Measurements from ENCODE around the gene CHCT1.

CHCT1 gene

DNA sequence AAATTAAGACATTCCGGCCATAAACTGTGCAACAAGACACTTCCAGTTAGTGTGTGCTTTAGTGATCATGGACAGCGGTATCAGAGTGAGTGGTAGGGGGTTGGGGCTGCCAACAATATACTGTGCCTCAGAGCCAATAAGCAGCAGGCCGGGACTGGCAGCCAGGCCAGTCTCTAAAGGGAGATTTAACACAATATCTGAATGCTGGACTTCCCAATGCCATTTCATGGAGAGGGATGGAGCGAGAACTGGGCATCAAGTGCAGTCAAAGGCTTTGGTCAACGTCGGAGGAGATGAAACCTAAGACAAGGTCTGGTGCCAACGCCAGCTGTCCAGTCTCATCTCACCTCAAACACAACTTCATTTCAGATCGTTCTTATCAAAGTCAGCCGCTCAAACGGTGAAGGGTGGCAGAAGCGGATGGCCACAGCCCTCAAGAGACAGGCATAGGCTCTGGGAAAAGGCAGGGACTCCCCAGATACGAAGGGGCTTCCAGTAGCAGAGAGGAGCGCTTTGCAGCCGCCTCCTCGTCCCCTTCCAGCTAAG, 31.3 kb upstream of the CHCT1 start:
- peaks cover 41% of the 10 kb centered on the region for H3K4me1 ChIP-seq (ENCODE audit: control insufficient read depth, insufficient read depth, low read length)
- DNase-seq (ENCODE audit: low read depth), result peak; percentile 78
- H3K27me3 ChIP-seq (replicated peaks; ENCODE audit: control insufficient read depth, insufficient read depth, low read length), result no peaks in the 10 kb centered on the region
- H3K36me3 ChIP-seq (ENCODE audit: control insufficient read depth, insufficient read depth, low read length, severe bottlenecking), result no peaks in the 10 kb centered on the region
- H3K9ac ChIP-seq (ENCODE audit: low read length), result peak overlapping the region; percentile 97
- H3K4me3 ChIP-seq (ENCODE audit: low read length), result peak overlapping the region; percentile 84
- H3K9me3 ChIP-seq (ENCODE audit: control insufficient read depth, low read length), result no peaks in the 10 kb centered on the region

DNA sequence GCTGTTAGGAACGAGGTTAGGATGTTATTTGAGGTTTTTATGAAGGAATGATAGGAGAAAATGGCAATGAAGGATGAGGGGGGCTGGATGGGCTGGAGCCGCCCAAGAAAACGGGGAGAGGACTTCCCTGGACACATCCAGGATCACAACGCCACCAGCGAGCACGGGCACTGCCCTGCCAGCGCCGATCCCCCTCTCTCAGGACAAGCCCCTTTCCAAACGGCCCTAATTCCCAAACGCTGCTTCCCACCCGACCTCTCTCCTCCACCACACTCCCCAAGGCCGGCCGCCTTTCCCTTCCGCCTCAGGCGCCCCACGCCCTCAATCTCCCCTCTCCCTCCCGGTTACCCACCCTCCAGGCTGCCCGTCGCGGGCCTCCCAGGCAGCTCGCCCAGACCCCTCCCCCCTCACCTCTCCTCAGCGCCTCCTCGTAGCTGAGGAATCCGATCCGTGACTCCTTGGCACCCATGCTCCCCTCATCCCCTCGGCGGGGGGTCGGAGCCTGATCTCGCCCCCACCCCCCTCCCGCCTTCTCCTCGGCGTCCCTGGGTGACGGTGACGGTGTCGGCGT, 30.7 kb upstream of the CHCT1 start:
- Histone ChIP-seq H3K27me3 (replicated peaks; ENCODE audit: control insufficient read depth, insufficient read depth, low read length) (no peaks in the 10 kb centered on the region), H3K9ac (ENCODE audit: low read length) (peak overlapping the region; percentile 97), H3K9me3 (ENCODE audit: control insufficient read depth, low read length) (no peaks in the 10 kb centered on the region), H3K36me3 (ENCODE audit: control insufficient read depth, insufficient read depth, low read length, severe bottlenecking) (no peaks in the 10 kb centered on the region), H3K4me3 (ENCODE audit: low read length) (peak overlapping the region; percentile 84), H3K4me1 (ENCODE audit: control insufficient read depth, insufficient read depth, low read length) (peaks cover 36% of the 10 kb centered on the region)
- peak; percentile 87 for DNase-seq (ENCODE audit: low read depth)

DNA sequence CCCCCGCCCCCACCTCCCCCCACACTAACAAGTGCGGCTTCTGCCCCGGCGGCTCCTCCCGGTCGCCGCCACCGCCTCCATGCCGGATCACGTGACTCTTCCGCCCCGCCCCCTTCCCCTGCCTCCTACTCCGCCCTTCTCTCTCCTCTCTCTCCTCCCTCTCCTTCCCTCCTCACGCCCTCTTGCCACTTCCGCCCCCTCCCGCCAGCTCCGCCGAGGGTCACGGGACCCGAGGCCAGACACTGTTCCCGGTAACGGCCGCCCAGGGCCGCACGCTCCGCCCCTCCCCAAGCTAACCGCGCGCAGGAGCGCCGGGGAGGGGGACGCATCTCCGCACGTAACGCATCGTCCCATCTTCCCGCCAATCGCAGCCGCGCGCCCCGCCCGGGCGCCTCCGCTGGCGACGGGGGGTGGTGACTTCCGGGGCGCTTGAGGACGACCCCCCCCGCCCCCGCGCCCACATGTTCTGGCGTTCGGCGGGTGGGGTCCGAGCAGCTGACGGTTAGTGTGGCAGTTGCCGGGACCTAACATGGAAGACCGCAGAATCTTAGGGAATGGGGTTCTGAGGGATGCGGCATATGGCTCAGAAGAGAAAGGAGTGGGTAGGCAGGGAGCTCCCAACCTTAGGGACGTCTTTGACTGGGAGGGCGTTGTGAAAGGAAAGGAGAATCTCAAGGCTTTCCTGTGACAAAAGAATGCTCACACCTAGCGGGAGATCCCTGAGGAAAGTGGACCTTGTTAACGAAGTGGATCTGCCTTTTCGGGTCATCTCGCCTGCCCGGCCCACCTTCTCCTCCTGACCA, 30.0 kb upstream of the CHCT1 start, which contains the start of gene USP32:
TSS of gene USP32 (minus strand) at position 92 of the 803 bp plus-strand sequence. CDS start 194 bp downstream, outside the sequence.
- Histone ChIP-seq H3K4me1 (ENCODE audit: control insufficient read depth, insufficient read depth, low read length) (peaks cover 36% of the 10 kb centered on the region), H3K9me3 (ENCODE audit: control insufficient read depth, low read length) (no peaks in the 10 kb centered on the region), H3K27me3 (replicated peaks; ENCODE audit: control insufficient read depth, insufficient read depth, low read length) (no peaks in the 10 kb centered on the region), H3K4me3 (ENCODE audit: low read length) (peak within 1 kb of the TSS; percentile 90), H3K36me3 (ENCODE audit: control insufficient read depth, insufficient read depth, low read length, severe bottlenecking) (no peaks in the 10 kb centered on the region), H3K9ac (ENCODE audit: low read length) (peak within 1 kb of the TSS; percentile 97)
- peak; percentile 99 for DNase-seq (ENCODE audit: low read depth)

DNA sequence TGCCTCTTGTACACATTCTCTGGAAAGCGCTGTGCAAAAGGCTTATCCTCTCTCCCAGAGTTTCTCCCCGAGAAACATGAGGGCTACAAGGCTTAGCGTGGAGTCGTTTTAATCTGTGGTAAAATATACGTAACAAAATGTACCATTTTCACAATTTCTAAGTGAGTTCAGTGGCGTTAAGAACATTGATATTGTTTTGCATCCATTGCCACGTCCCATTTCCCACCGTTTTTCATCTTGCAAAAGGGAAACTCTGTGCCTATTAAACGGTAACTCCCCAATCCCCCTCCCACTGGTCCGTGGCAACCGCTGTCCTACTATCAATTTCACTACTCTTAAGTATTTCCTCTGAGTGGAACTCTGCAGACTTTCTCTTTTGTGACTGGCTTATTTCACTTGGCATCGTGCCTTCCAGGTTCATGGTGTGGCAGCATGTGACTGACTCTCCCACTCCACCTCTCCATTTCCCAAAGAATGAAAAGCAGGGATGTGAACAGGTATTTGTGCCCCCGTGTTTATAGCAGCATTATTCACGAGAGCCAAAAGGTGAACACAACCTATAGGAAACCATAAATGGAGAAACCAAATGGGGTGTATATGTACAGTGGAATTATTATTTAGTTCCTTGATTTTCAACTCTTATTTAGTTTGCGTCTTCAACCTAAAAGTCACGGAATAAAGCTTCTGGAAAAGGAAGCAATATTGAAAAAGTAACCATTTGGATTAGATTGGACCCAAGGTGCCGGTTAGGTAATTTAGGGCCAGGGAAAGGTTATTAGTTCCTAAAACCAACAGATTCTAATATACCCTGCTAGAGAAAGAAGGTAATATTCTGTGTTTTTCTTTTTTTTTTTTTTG, 29.2 kb upstream of the CHCT1 start:
- peak; percentile 71 for DNase-seq (ENCODE audit: low read depth)

DNA sequence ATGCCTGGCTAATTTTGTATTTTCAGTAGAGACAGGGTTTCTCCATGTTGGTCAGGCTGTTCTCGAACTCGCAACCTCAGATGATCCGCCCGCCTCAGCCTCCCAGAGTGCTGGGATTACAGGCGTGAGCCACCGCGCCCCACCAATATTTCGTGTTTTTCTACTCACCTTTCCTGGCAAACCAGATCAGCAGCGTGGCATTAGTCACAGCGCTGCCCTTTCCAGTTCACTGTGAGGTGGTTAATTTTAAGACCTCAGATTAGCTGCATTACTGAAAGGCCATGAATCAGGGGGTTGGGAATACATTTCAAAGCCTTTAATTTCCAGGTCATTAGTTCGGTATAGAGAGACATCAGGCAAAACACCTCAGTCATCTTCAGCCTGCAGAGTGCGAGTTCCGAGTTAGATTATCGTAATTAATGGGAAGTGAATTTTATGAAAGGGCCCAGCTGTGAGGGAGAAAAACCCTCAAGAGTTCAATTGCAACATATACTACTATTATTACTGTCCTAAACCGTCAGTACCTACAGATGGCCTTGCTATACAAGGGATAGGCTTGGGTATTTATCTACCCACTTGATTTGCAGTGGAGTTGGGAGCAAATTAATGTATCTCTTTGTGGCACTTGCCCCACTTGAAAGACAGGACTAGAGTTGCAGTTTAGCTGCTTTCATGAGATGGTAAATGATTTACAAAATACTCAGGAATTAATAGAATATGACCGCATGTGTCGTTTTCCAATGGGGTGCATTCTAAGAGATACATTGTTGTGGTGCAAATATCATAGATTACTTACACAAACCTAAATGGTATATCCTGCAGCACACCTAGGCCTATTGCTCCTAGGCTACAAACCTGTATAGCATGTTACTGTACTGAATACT, 28.2 kb upstream of the CHCT1 start:
- Histone ChIP-seq H3K4me3 (ENCODE audit: low read length) (no peak overlapping the region), H3K36me3 (ENCODE audit: control insufficient read depth, insufficient read depth, low read length, severe bottlenecking) (no peaks in the 10 kb centered on the region)
- DNase-seq (ENCODE audit: low read depth), result no peak

More for the DNA sequence above, 29.2 kb upstream of the CHCT1 start:
- Histone ChIP-seq H3K9ac (ENCODE audit: low read length) (peak overlapping the region; percentile 95), H3K4me1 (ENCODE audit: control insufficient read depth, insufficient read depth, low read length) (peaks cover 33% of the 10 kb centered on the region), H3K4me3 (ENCODE audit: low read length) (peak overlapping the region; percentile 90), H3K9me3 (ENCODE audit: control insufficient read depth, low read length) (no peaks in the 10 kb centered on the region), H3K36me3 (ENCODE audit: control insufficient read depth, insufficient read depth, low read length, severe bottlenecking) (no peaks in the 10 kb centered on the region), H3K27me3 (replicated peaks; ENCODE audit: control insufficient read depth, insufficient read depth, low read length) (no peaks in the 10 kb centered on the region)

DNA sequence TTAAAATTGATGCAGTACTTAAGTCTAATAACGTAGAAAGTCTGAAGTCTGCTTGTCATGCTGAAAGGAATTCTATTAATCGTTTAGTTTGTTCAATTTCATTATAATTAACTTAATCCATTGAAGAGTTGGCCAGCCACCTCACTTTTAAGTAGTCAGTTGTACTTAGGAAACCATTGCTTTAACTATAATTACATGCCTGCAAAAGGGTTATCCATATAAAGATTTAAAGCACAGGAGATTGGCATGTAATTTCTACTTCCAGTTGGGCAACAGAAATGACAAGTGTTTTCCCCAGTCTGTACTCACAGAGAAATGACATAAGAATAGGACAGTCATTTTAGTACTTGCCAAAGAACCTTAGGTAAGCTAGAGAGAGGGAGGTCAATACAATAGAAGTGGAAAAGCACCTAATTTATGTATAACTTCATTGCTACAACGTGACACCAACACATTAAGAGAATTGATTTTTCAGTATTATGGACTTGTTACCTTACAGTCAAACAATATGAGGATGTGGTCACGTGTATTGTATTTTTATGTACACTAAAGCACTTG, 26.7 kb upstream of the CHCT1 start:
- H3K4me3 ChIP-seq (ENCODE audit: low read length), result no peak overlapping the region
- no peak for DNase-seq (ENCODE audit: low read depth)
- no peak overlapping the region for H3K9ac ChIP-seq (ENCODE audit: low read length)
- no peaks in the 10 kb centered on the region for H3K27me3 ChIP-seq (replicated peaks; ENCODE audit: control insufficient read depth, insufficient read depth, low read length)
- H3K36me3 ChIP-seq (ENCODE audit: control insufficient read depth, insufficient read depth, low read length, severe bottlenecking), result no peaks in the 10 kb centered on the region
- H3K9me3 ChIP-seq (ENCODE audit: control insufficient read depth, low read length), result no peaks in the 10 kb centered on the region
- H3K4me1 ChIP-seq (ENCODE audit: control insufficient read depth, insufficient read depth, low read length), result peaks cover 13% of the 10 kb centered on the region

More for the DNA sequence above, 28.2 kb upstream of the CHCT1 start:
- Histone ChIP-seq H3K9me3 (ENCODE audit: control insufficient read depth, low read length) (no peaks in the 10 kb centered on the region), H3K9ac (ENCODE audit: low read length) (no peak overlapping the region), H3K27me3 (replicated peaks; ENCODE audit: control insufficient read depth, insufficient read depth, low read length) (no peaks in the 10 kb centered on the region), H3K4me1 (ENCODE audit: control insufficient read depth, insufficient read depth, low read length) (peaks cover 23% of the 10 kb centered on the region)

DNA sequence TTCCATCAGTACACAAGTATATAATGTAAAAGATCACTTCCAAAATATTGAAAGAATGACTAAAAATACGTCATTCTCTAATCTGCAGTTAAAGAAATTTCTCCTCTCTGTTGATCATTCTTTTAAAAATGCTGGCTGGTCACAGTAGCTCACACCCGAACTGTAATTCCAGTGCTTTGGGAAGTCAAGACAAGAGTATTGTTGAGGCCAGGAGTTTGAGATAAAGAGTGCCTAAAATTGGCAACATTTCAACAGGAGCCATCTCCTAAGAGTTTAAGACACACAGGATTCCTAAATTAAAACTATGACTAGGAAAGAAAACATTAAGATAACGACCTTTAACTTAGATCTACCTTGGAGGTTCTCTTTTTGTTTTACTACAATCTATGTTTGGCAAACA, 25.9 kb upstream of the CHCT1 start:
- Histone ChIP-seq H3K4me3 (ENCODE audit: low read length) (no peak overlapping the region), H3K36me3 (ENCODE audit: control insufficient read depth, insufficient read depth, low read length, severe bottlenecking) (no peaks in the 10 kb centered on the region)
- DNase-seq (ENCODE audit: low read depth), result no peak

DNA sequence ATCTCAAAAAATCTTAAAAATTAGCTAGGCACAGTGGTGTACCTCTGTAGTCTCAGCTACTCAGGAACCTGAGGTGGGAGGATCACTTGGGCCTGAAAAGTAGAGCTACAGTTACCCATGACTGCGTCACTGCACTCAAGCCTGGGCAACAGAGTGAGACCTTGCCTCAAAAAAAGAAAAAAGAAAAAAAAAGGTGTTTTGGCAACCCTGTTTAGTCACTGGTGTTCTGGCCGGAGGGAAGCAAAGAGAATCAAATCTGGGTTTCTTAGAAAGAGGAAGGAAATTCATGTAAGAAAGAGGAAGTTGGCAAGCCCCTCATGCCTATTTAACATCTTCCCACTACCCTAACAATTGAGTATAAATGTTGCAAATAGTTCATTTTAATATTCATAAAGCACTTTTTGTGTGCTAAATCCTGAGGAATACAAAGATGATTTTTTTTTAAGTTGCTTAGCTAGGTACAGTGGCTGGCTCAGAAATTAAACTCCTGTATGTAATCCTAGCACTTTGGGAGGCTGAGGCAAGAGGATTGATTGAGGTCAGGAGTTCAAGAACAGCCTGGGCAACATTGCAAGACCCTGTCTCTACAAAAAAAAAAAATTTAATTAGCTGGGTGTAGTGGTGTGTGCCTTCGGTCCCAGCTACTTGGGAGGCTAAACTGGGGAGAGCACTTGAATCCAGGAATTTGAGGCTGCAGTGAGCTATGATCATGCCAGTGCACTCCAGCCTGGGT, 23.9 kb upstream of the CHCT1 start:
- Histone ChIP-seq H3K9ac (ENCODE audit: low read length) (no peak overlapping the region), H3K36me3 (ENCODE audit: control insufficient read depth, insufficient read depth, low read length, severe bottlenecking) (no peaks in the 10 kb centered on the region), H3K4me3 (ENCODE audit: low read length) (no peak overlapping the region), H3K4me1 (ENCODE audit: control insufficient read depth, insufficient read depth, low read length) (peaks cover 6% of the 10 kb centered on the region), H3K27me3 (replicated peaks; ENCODE audit: control insufficient read depth, insufficient read depth, low read length) (no peaks in the 10 kb centered on the region), H3K9me3 (ENCODE audit: control insufficient read depth, low read length) (no peaks in the 10 kb centered on the region)
- no peak for DNase-seq (ENCODE audit: low read depth)

More for the DNA sequence above, 25.9 kb upstream of the CHCT1 start:
- H3K9me3 ChIP-seq (ENCODE audit: control insufficient read depth, low read length), result no peaks in the 10 kb centered on the region
- peaks cover 10% of the 10 kb centered on the region for H3K4me1 ChIP-seq (ENCODE audit: control insufficient read depth, insufficient read depth, low read length)
- H3K9ac ChIP-seq (ENCODE audit: low read length), result no peak overlapping the region
- no peaks in the 10 kb centered on the region for H3K27me3 ChIP-seq (replicated peaks; ENCODE audit: control insufficient read depth, insufficient read depth, low read length)

DNA sequence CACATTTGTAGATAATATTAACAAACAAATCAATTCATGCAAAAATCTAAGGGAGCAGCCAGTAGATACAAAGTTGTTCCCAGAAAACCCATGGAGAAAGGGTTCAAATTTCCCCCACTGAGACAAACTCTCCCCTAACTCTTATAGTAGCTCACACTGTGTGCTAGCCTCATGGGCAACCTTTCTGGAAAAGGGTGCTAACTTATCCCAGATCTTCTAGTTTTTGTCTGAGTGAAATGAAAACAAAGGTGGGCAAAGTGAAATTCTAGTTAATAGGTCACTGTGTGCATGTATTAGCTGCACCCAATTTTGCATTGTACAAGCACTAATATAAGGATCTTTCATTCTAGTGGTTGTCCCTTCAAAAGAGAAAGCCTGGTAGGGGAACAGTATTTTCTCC, 20.5 kb upstream of the CHCT1 start:
- DNase-seq (ENCODE audit: low read depth), result no peak
- no peak overlapping the region for H3K9ac ChIP-seq (ENCODE audit: low read length)
- H3K9me3 ChIP-seq (ENCODE audit: control insufficient read depth, low read length), result no peaks in the 10 kb centered on the region
- no peak overlapping the region for H3K4me3 ChIP-seq (ENCODE audit: low read length)
- H3K27me3 ChIP-seq (replicated peaks; ENCODE audit: control insufficient read depth, insufficient read depth, low read length), result no peaks in the 10 kb centered on the region
- H3K4me1 ChIP-seq (ENCODE audit: control insufficient read depth, insufficient read depth, low read length), result no peaks in the 10 kb centered on the region
- H3K36me3 ChIP-seq (ENCODE audit: control insufficient read depth, insufficient read depth, low read length, severe bottlenecking), result no peaks in the 10 kb centered on the region

DNA sequence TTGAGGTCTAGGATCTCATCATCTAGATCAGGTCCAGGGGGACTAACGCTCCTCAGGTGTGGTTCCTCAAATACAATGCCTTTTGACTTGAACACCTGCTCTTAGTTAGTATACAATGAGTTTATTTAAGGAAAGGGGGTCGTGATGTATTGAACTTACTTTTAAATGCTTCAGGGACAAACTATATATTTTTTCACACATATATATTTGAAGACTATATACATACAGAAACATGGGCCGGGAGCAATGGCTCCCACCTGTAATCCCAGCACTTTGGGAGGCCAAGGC, 18.8 kb upstream of the CHCT1 start:
- H3K27me3 ChIP-seq (replicated peaks; ENCODE audit: control insufficient read depth, insufficient read depth, low read length), result no peaks in the 10 kb centered on the region
- no peak overlapping the region for H3K4me3 ChIP-seq (ENCODE audit: low read length)
- H3K4me1 ChIP-seq (ENCODE audit: control insufficient read depth, insufficient read depth, low read length), result no peaks in the 10 kb centered on the region
- no peak for DNase-seq (ENCODE audit: low read depth)
- no peak overlapping the region for H3K9ac ChIP-seq (ENCODE audit: low read length)
- H3K36me3 ChIP-seq (ENCODE audit: control insufficient read depth, insufficient read depth, low read length, severe bottlenecking), result no peaks in the 10 kb centered on the region
- no peaks in the 10 kb centered on the region for H3K9me3 ChIP-seq (ENCODE audit: control insufficient read depth, low read length)

Measured in adipocyte (in vitro differentiated cells).